ENCODE data around the gene MPHOSPH10. TPM values are rescaled to one million over a fixed set of nuclear protein-coding genes. Genes with fewer than 3 reads are reported as not detected.
A peak's percentile ranks its signal among the peaks of the same experiment; 100 is the strongest.

Gene MPHOSPH10
- total RNA-seq, 1 experiment from 2014 or later, result 34.1 TPM

- H3K27ac ChIP-seq (ENCODE audit: low read length), result no peak overlapping the region
- ChIA-PET CTCF (no interaction called here), POLR2A (no interaction called here)
- intact Hi-C loops (cut with micrococcal nuclease; ENCODE audit: unreplicated experiment) (no loop called here), in situ Hi-C loops (cut with HindIII; ENCODE audit: low pct_unique_long_range_greater_than_20kb, low sequenced_read_pairs) (no loop called here)
- no peaks in the 10 kb centered on the region for H3K9me3 ChIP-seq (ENCODE audit: control insufficient read depth, insufficient read depth, low read depth, low read length)
- no peak overlapping the region for H3K4me3 ChIP-seq (ENCODE audit: low read depth in 2 of 2, low read length in 2 of 2)
- no peaks in the 10 kb centered on the region for H3K36me3 ChIP-seq (ENCODE audit: control insufficient read depth, insufficient read depth, low read length)
- H3K4me1 ChIP-seq (ENCODE audit: control insufficient read depth, insufficient read depth, low read length), result no peaks in the 10 kb centered on the region
- peaks cover 7% of the 10 kb centered on the region; the same call in 1 of the 2 replicates for H3K27me3 ChIP-seq (ENCODE audit: control insufficient read depth, insufficient read depth, low read length)
- no peak for ATAC-seq
- no peak for DNase-seq (ENCODE audit: low read depth, low spot score)
- no TSS peak for BruUV-seq (replicated peaks)
- TF ChIP-seq CTCF (IDR thresholded peaks at IDR 0.05), result peak; percentile 63
- TF ChIP-seq POLR2AphosphoS5 (IDR thresholded peaks at IDR 0.05; ENCODE audit: low read depth, low read length), result no peak
Observed at GRCh38 chr2:71190656-71191569, 60.5 kb downstream of the MPHOSPH10 start.

GRCh38 chr2:71191570-71191943, 61.1 kb downstream of the MPHOSPH10 start:
- H3K4me1 ChIP-seq (ENCODE audit: control insufficient read depth, insufficient read depth, low read length), result no peaks in the 10 kb centered on the region
- no peak for DNase-seq (ENCODE audit: low read depth, low spot score)
- in situ Hi-C loops (cut with HindIII; ENCODE audit: low pct_unique_long_range_greater_than_20kb, low sequenced_read_pairs) (no loop called here), intact Hi-C loops (cut with micrococcal nuclease; ENCODE audit: unreplicated experiment) (no loop called here)
- H3K4me3 ChIP-seq (ENCODE audit: low read depth in 2 of 2, low read length in 2 of 2), result no peak overlapping the region
- no peaks in the 10 kb centered on the region for H3K9me3 ChIP-seq (ENCODE audit: control insufficient read depth, insufficient read depth, low read depth, low read length)
- peaks cover 7% of the 10 kb centered on the region; the same call in 1 of the 2 replicates for H3K27me3 ChIP-seq (ENCODE audit: control insufficient read depth, insufficient read depth, low read length)
- TF ChIP-seq SIN3A (IDR thresholded peaks at IDR 0.05; ENCODE audit: borderline replicate concordance, insufficient read depth, low read depth, low read length) (no peak), POLR2AphosphoS5 (IDR thresholded peaks at IDR 0.05; ENCODE audit: low read depth, low read length) (no peak), TCF7L2 (IDR thresholded peaks at IDR 0.05; ENCODE audit: low read depth, low read length) (no peak), CTCF (IDR thresholded peaks at IDR 0.05) (no peak)
- TF ChIP-seq, protein P1, sequence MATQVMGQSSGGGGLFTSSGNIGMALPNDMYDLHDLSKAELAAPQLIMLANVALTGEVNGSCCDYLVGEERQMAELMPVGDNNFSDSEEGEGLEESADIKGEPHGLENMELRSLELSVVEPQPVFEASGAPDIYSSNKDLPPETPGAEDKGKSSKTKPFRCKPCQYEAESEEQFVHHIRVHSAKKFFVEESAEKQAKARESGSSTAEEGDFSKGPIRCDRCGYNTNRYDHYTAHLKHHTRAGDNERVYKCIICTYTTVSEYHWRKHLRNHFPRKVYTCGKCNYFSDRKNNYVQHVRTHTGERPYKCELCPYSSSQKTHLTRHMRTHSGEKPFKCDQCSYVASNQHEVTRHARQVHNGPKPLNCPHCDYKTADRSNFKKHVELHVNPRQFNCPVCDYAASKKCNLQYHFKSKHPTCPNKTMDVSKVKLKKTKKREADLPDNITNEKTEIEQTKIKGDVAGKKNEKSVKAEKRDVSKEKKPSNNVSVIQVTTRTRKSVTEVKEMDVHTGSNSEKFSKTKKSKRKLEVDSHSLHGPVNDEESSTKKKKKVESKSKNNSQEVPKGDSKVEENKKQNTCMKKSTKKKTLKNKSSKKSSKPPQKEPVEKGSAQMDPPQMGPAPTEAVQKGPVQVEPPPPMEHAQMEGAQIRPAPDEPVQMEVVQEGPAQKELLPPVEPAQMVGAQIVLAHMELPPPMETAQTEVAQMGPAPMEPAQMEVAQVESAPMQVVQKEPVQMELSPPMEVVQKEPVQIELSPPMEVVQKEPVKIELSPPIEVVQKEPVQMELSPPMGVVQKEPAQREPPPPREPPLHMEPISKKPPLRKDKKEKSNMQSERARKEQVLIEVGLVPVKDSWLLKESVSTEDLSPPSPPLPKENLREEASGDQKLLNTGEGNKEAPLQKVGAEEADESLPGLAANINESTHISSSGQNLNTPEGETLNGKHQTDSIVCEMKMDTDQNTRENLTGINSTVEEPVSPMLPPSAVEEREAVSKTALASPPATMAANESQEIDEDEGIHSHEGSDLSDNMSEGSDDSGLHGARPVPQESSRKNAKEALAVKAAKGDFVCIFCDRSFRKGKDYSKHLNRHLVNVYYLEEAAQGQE (IDR thresholded peaks at IDR 0.05; ENCODE audit: insufficient read depth in 1 of 2, low read depth in 2 of 2, low read length in 1 of 2), result no peak
- ChIA-PET POLR2A (no interaction called here), CTCF (no interaction called here)
- ATAC-seq, result no peak
- H3K27ac ChIP-seq (ENCODE audit: low read length), result no peak overlapping the region
- no TSS peak for BruUV-seq (replicated peaks)
- no peaks in the 10 kb centered on the region for H3K36me3 ChIP-seq (ENCODE audit: control insufficient read depth, insufficient read depth, low read length)

Other genes starting within 250 kb of the MPHOSPH10 start
- gene VAX2, start 230.1 kb upstream of the MPHOSPH10 start, total RNA-seq (2021; ENCODE audit: unreplicated experiment), result 1.0 TPM
- gene ATP6V1B1, start 194.7 kb upstream of the MPHOSPH10 start, total RNA-seq (2021; ENCODE audit: unreplicated experiment), result 0.18 TPM
- gene ANKRD53, start 152.0 kb upstream of the MPHOSPH10 start, total RNA-seq (2021; ENCODE audit: unreplicated experiment), result not detected
- gene TEX261, start 135.8 kb upstream of the MPHOSPH10 start, total RNA-seq (2021; ENCODE audit: unreplicated experiment), result 64.9 TPM
- 80.2 TPM for gene NAGK, start 62.0 kb upstream of the MPHOSPH10 start, total RNA-seq (2021; ENCODE audit: unreplicated experiment)
- 4.8 TPM for gene MCEE, start 405 bp upstream of the MPHOSPH10 start, total RNA-seq (2021; ENCODE audit: unreplicated experiment)
- gene PAIP2B, start 96.5 kb downstream of the MPHOSPH10 start, total RNA-seq (2021; ENCODE audit: unreplicated experiment), result 1.4 TPM
- 80.8 TPM for gene ZNF638, start 201.1 kb downstream of the MPHOSPH10 start, total RNA-seq (2021; ENCODE audit: unreplicated experiment)